Stimulated activated CD4-positive, alpha-beta T cell treated with anti-CD3 and anti-CD28 coated beads, Interleukin-4, amount 100 ng/mL, for 4 hours (primary cell): ENCODE measurements around the gene CHST14.

ENCODE experiments used
- DNase-seq, 2 experiments: peaks; one replicate each; pipeline ENCODE4 v3.0.0-alpha.2; 2020

The CHST14 gene

GRCh38 chr15:40495516-40495915, 24.7 kb downstream of the CHST14 start:
- DNase-seq, result no peak

GRCh38 chr15:40498418-40498817, 27.6 kb downstream of the CHST14 start:
- DNase-seq, result no peak

- DNase-seq, result no peak
Observed at GRCh38 chr15:40498891-40499290, 28.1 kb downstream of the CHST14 start.

GRCh38 chr15:40499931-40500330, 29.1 kb downstream of the CHST14 start:
- DNase-seq, result no peak

- no peak for DNase-seq
Observed at GRCh38 chr15:40500568-40501330, 30.0 kb downstream of the CHST14 start.

- DNase-seq, result no peak
Observed at GRCh38 chr15:40501487-40501886, 30.7 kb downstream of the CHST14 start.

GRCh38 chr15:40506964-40507571, 36.3 kb downstream of the CHST14 start:
- DNase-seq, result peak; percentile 63 to 64

GRCh38 chr15:40508216-40508615, 37.4 kb downstream of the CHST14 start:
- DNase-seq, result no peak

- DNase-seq, result no peak
Observed at GRCh38 chr15:40510201-40510600, 39.4 kb downstream of the CHST14 start.

GRCh38 chr15:40511093-40511471, 40.3 kb downstream of the CHST14 start:
- DNase-seq, result peak in 1 of 2 experiments; percentile 7

- no peak for DNase-seq
Observed at GRCh38 chr15:40511472-40512133, 40.8 kb downstream of the CHST14 start.

- DNase-seq, result no peak
Observed at GRCh38 chr15:40512440-40512839, 41.7 kb downstream of the CHST14 start.

- DNase-seq, result no peak
Observed at GRCh38 chr15:40513609-40514008, 42.8 kb downstream of the CHST14 start.

- DNase-seq, result no peak
Observed at GRCh38 chr15:40516322-40516721, 45.5 kb downstream of the CHST14 start.
